ENCODE measurements around the gene TBX4. TPM values are rescaled to one million over a fixed set of nuclear protein-coding genes. Genes with fewer than 3 reads are reported as not detected.
A peak's percentile ranks its signal among the peaks of the same experiment; 100 is the strongest.

Gene TBX4
- total and polyA plus RNA-seq, 2 of the 13 experiments (the other 11 are each of a cell fraction or from before 2014, with no cell fraction given): 0.11 to 1.1 TPM

GRCh38 chr17:61412860-61413660 is 39.2 kb upstream of the TBX4 start (continued):
- no peak for TF ChIP-seq ZBTB2 (CRISPR knock-in tag; IDR thresholded peaks at IDR 0.05; ENCODE audit: low read depth)
- no peak for TF ChIP-seq MYC (CRISPR knock-in tag; IDR thresholded peaks at IDR 0.05; ENCODE audit: borderline replicate concordance)
- TF ChIP-seq SRF (IDR thresholded peaks at IDR 0.05; ENCODE audit: low read depth, low read length): peak; percentile 6; the same call in 1 of the 2 replicates
- TF ChIP-seq ATM (IDR thresholded peaks at IDR 0.05; ENCODE audit: borderline replicate concordance): no peak
- TF ChIP-seq SAP130 (CRISPR knock-in tag; IDR thresholded peaks at IDR 0.05; ENCODE audit: low read depth): peak; percentile 47
- TF ChIP-seq CCDC6 (CRISPR knock-in tag; IDR thresholded peaks at IDR 0.05): peak; percentile 15; the same call in 1 of the 2 replicates
- TF ChIP-seq MAFG (CRISPR knock-in tag; IDR thresholded peaks at IDR 0.05): no peak
- peak; percentile 39; the same call in 1 of the 2 replicates for TF ChIP-seq KDM5A (IDR thresholded peaks at IDR 0.05; ENCODE audit: borderline replicate concordance, low read length)
- TF ChIP-seq RXRB (CRISPR knock-in tag; IDR thresholded peaks at IDR 0.05; ENCODE audit: borderline replicate concordance): 0 out of 2 replicates have a peak, but pooled peaks have one; percentile 45
- peak; percentile 91 for TF ChIP-seq ZNF652 (CRISPR knock-in tag; IDR thresholded peaks at IDR 0.05; ENCODE audit: borderline replicate concordance, low read depth)
- peak; percentile 47; the same call in 1 of the 2 replicates for TF ChIP-seq POLR2G (IDR thresholded peaks at IDR 0.05; ENCODE audit: low read depth, low read length)
- no peak for TF ChIP-seq KDM4B (CRISPR knock-in tag; IDR thresholded peaks at IDR 0.05)
- TF ChIP-seq GABPB1 (CRISPR knock-in tag; IDR thresholded peaks at IDR 0.05): peak; percentile 68
- no peak for TF ChIP-seq SRY (CRISPR knock-in tag; IDR thresholded peaks at IDR 0.05)
- peak in 1 of 2 experiments; percentile 69; a peak in 3 of 4 replicates for TF ChIP-seq POLR2A (IDR thresholded peaks at IDR 0.05; ENCODE audit: insufficient read depth in 1 of 2, low read depth in 2 of 2, low read length in 2 of 2)
- no peak for TF ChIP-seq SRSF4 (IDR thresholded peaks at IDR 0.05; ENCODE audit: low read depth, low read length, poor library complexity, severe bottlenecking)
- TF ChIP-seq KAT2B (IDR thresholded peaks at IDR 0.05; ENCODE audit: borderline replicate concordance, low read depth, low read length): no peak
- no peak for TF ChIP-seq USF2 (IDR thresholded peaks at IDR 0.05; ENCODE audit: low read depth, low read length)
- TF ChIP-seq USF2 (CRISPR knock-in tag; IDR thresholded peaks at IDR 0.05; ENCODE audit: borderline replicate concordance): no peak
- no peak; the same call in 1 of the 2 replicates for TF ChIP-seq RNF2 (conservative IDR thresholded peaks at IDR 0.05; ENCODE audit: low read depth)
- no peak for TF ChIP-seq NKX3-1 (CRISPR knock-in tag; IDR thresholded peaks at IDR 0.05)
- TF ChIP-seq ZSCAN20 (CRISPR knock-in tag; IDR thresholded peaks at IDR 0.05; ENCODE audit: borderline replicate concordance): 0 out of 2 replicates have a peak, but pooled peaks have one; percentile 21
- peak; percentile 38; the same call in 1 of the 2 replicates for TF ChIP-seq ZNF317 (CRISPR knock-in tag; IDR thresholded peaks at IDR 0.05)
- peak; percentile 73 for TF ChIP-seq RBFOX2 (IDR thresholded peaks at IDR 0.05; ENCODE audit: low read depth, low read length)
- TF ChIP-seq ZFAT (CRISPR knock-in tag; conservative IDR thresholded peaks at IDR 0.05): no peak

Data from HepG2 (cell line).